ENCODE data around the gene MTRF1.
"Not testable (repeated sequence)": the region's sequence is repeated elsewhere in the genome, so short reads cannot be mapped to it uniquely, and the experiment has no call there.

Gene MTRF1

GRCh38 chr13:41279156-41279555 is 15.8 kb upstream of the MTRF1 start:
- not testable (repeated sequence) for DNase-seq (ENCODE audit: low read depth)

GRCh38 chr13:41276824-41277223 is 13.4 kb upstream of the MTRF1 start:
- DNase-seq (ENCODE audit: low read depth): no peak

GRCh38 chr13:41274881-41275280 is 11.5 kb upstream of the MTRF1 start:
- DNase-seq (ENCODE audit: low read depth): no peak

- no peak for DNase-seq (ENCODE audit: low read depth)
Observed at GRCh38 chr13:41273831-41274441, 10.6 kb upstream of the MTRF1 start.

GRCh38 chr13:41271456-41272285 is 8.3 kb upstream of the MTRF1 start:
- DNase-seq (ENCODE audit: low read depth): no peak

- peak; percentile 66 for DNase-seq (ENCODE audit: low read depth)
Observed at GRCh38 chr13:41268764-41269163, 5.4 kb upstream of the MTRF1 start.

GRCh38 chr13:41267106-41267505 is 3.7 kb upstream of the MTRF1 start:
- DNase-seq (ENCODE audit: low read depth): no peak

- no peak for DNase-seq (ENCODE audit: low read depth)
Observed at GRCh38 chr13:41259875-41260501, 3.4 kb downstream of the MTRF1 start.

- no peak for DNase-seq (ENCODE audit: low read depth)
Observed at GRCh38 chr13:41257535-41257934, 5.8 kb downstream of the MTRF1 start.

- DNase-seq (ENCODE audit: low read depth): no peak
Observed at GRCh38 chr13:41254902-41255301, 8.5 kb downstream of the MTRF1 start.

GRCh38 chr13:41250993-41251392 is 12.4 kb downstream of the MTRF1 start:
- DNase-seq (ENCODE audit: low read depth): no peak

GRCh38 chr13:41246969-41247680 is 16.3 kb downstream of the MTRF1 start:
- no peak for DNase-seq (ENCODE audit: low read depth)

GRCh38 chr13:41244556-41244955 is 18.8 kb downstream of the MTRF1 start:
- DNase-seq (ENCODE audit: low read depth): peak; percentile 13

GRCh38 chr13:41241626-41242025 is 21.8 kb downstream of the MTRF1 start:
- DNase-seq (ENCODE audit: low read depth): no peak

- no peak for DNase-seq (ENCODE audit: low read depth)
Observed at GRCh38 chr13:41236369-41236768, 27.0 kb downstream of the MTRF1 start.

GRCh38 chr13:41232578-41233480 is 30.5 kb downstream of the MTRF1 start:
- DNase-seq (ENCODE audit: low read depth): no peak

GRCh38 chr13:41231786-41232185 is 31.6 kb downstream of the MTRF1 start:
- no peak for DNase-seq (ENCODE audit: low read depth)

- DNase-seq (ENCODE audit: low read depth): no peak
Observed at GRCh38 chr13:41231025-41231677, 32.2 kb downstream of the MTRF1 start.

- DNase-seq (ENCODE audit: low read depth): no peak
Observed at GRCh38 chr13:41229356-41229755, 34.0 kb downstream of the MTRF1 start.

GRCh38 chr13:41224113-41225110 is 39.0 kb downstream of the MTRF1 start:
- DNase-seq (ENCODE audit: low read depth): peak; percentile 90

All from ELR (cell line).